ENCODE measurements around the gene GKAP1.
"Not testable (repeated sequence)": the region's sequence is repeated elsewhere in the genome, so short reads cannot be mapped to it uniquely, and the experiment has no call there.

- not testable (repeated sequence) for TF ChIP-seq CTCF, EZH2, EZH2phosphoT487 (IDR thresholded peaks at IDR 0.05)
Observed at GRCh38 chr9:83705219-83705651, 112.3 kb downstream of the GKAP1 start.
